HCT116 (cell line): ENCODE data around the gene DCK. TPM values are rescaled to one million over a fixed set of nuclear protein-coding genes. Genes with fewer than 3 reads are reported as not detected.

Experiments
- ATAC-seq: fragments of 200-7000 bp; cut with Tn5 transposase; 2 replicates; pipeline ENCODE4 v1.9.1; 2020; ENCODE audit warnings: mild to moderate bottlenecking, moderate library complexity
- BruUV-seq: library from RNA; stranded (reverse); fragments of 400-500 nt; replicated peaks from 2 replicates; lab custom pipeline; 2021; lab: Mats Ljungman, UMichigan
- CTCF ChIA-PET: fragments of 300-600 bp; sonication (Branson Sonifier 250); formaldehyde crosslinking; loops from one replicate; lab custom pipeline; 2021; ENCODE audit warnings: antibody characterized with exemption; lab: Charles Lee
- POLR2A ChIA-PET: fragments of 300-600, 350-600 bp; sonication (Branson Sonifier 250); formaldehyde crosslinking; loops from one replicate; lab custom pipeline; 2021; ENCODE audit warnings: antibody characterized with exemption; lab: Charles Lee
- RAD21 ChIA-PET, 2 experiments: fragments of 300-600 bp; sonication (Branson Sonifier 250); formaldehyde crosslinking; loops; one replicate each; lab custom pipeline; 2023; ENCODE audit warnings: low total read pairs in 2 of 2; ENCODE audit not compliant: uncharacterized antibody in 2 of 2, unreplicated experiment in 2 of 2, low non-redundant PET in 1 of 2; lab: Charles Lee
- DNase-seq: peaks from one replicate; pipeline ENCODE4 v3.0.0-alpha.2; 2010; ENCODE audit warnings: low read depth, low spot score
- H2AFZ ChIP-seq: fragments of 200-600 bp; shearing (Covaris generic), sonication (generic); 2 replicates; pipeline ENCODE4 v1.6.1; 2017; ENCODE audit warnings: low read depth, mixed run types, mixed read lengths, antibody characterized with exemption, low read length; ENCODE audit not compliant: poor library complexity, severe bottlenecking
- H3K27ac ChIP-seq: 2 replicates; pipeline ENCODE4 v1.5.1; 2012; ENCODE audit warnings: low read depth, low read length
- H3K27me3 ChIP-seq: fragments of 200-600 bp; sonication (generic); 2 replicates; pipeline ENCODE4 v1.6.1; 2016; ENCODE audit warnings: mixed run types, low read length, mixed read lengths; ENCODE audit not compliant: insufficient read depth
- H3K36me3 ChIP-seq, 2 experiments: fragments of 200-500 bp in 1 of 2; fragments of 200-600 bp in 1 of 2; sonication (Bioruptor generic) in 1 of 2; sonication (generic) in 1 of 2; 2 replicates each; pipeline versions ENCODE4 v1.5.1 to v1.6.1; 2014 to 2016; ENCODE audit warnings: low read length in 2 of 2, inconsistent platforms in 1 of 2, mixed read lengths in 1 of 2, mixed run types in 1 of 2; ENCODE audit not compliant: insufficient read depth in 2 of 2, control insufficient read depth in 1 of 2
- H3K4me1 ChIP-seq, 2 experiments: fragments of 200-600 bp in 1 of 2; sonication (generic) in 1 of 2; 2 replicates each; pipeline versions ENCODE4 v1.5.1 to v1.6.1; 2012 to 2017; ENCODE audit warnings: low read length in 2 of 2, inconsistent platforms in 1 of 2, mild to moderate bottlenecking in 1 of 2, mixed read lengths in 1 of 2, mixed run types in 1 of 2, moderate library complexity in 1 of 2; ENCODE audit not compliant: insufficient read depth in 2 of 2, control insufficient read depth in 1 of 2
- H3K4me2 ChIP-seq: fragments of 200-600 bp; sonication (generic); 2 replicates; pipeline ENCODE4 v1.6.1; 2017; ENCODE audit warnings: mixed run types, low read length, mixed read lengths
- H3K4me3 ChIP-seq, 2 experiments: fragments of 200-600 bp in 1 of 2; sonication (generic) in 1 of 2; replicated peaks in 1 of 2; 2 replicates each; pipeline ENCODE4 v1.5.1; 2011 to 2016; ENCODE audit warnings: low read length in 2 of 2, control low read depth in 1 of 2, low read depth in 1 of 2, mild to moderate bottlenecking in 1 of 2, mixed read lengths in 1 of 2, mixed run types in 1 of 2
- H3K79me2 ChIP-seq: fragments of 200-600 bp; sonication (generic); 2 replicates; pipeline ENCODE4 v1.6.1; 2017; ENCODE audit warnings: mild to moderate bottlenecking, mixed run types, low read length, moderate library complexity, mixed read lengths; ENCODE audit not compliant: insufficient read depth
- H3K9ac ChIP-seq: fragments of 200-600 bp; sonication (generic); 2 replicates; pipeline ENCODE4 v1.6.1; 2016; ENCODE audit warnings: low read length, mixed read lengths
- H3K9me2 ChIP-seq: fragments of 200-600 bp; sonication (generic), shearing (Covaris generic); 2 replicates; pipeline ENCODE4 v1.6.1; 2017; ENCODE audit warnings: mixed run types, mild to moderate bottlenecking, moderate library complexity; ENCODE audit not compliant: insufficient read depth
- H3K9me3 ChIP-seq, 2 experiments: fragments of 200-500 bp in 1 of 2; fragments of 200-600 bp in 1 of 2; sonication (Bioruptor generic) in 1 of 2; sonication (generic) in 1 of 2; 2 replicates each; pipeline ENCODE4 v1.6.1; 2014 to 2017; ENCODE audit warnings: low read length in 2 of 2, mixed read lengths in 2 of 2, inconsistent platforms in 1 of 2, low read depth in 1 of 2, mild to moderate bottlenecking in 1 of 2, mixed run types in 1 of 2, moderate library complexity in 1 of 2; ENCODE audit not compliant: control insufficient read depth in 1 of 2, insufficient read depth in 1 of 2
- H4K20me1 ChIP-seq: fragments of 200-600 bp; sonication (generic), shearing (Covaris generic); 2 replicates; pipeline ENCODE4 v1.6.1; 2017; ENCODE audit warnings: mixed run types, mild to moderate bottlenecking, moderate library complexity; ENCODE audit not compliant: insufficient read depth
- ATF3 ChIP-seq: IDR thresholded peaks from 2 replicates; pipeline ENCODE4 v1.6.1; 2012
- CBX3 ChIP-seq: IDR thresholded peaks from 2 replicates; pipeline ENCODE4 v1.6.1; 2012; ENCODE audit warnings: low read depth
- CEBPB ChIP-seq: IDR thresholded peaks from 2 replicates; pipeline ENCODE4 v1.6.1; 2012; ENCODE audit warnings: low read depth
- CTCF ChIP-seq, 3 experiments: fragments of 200-600 bp in 1 of 3; sonication (generic) in 1 of 3; IDR thresholded peaks in 2 of 3; conservative IDR thresholded peaks in 1 of 3; 2 replicates each; pipeline ENCODE4 v1.5.1; 2012 to 2017; ENCODE audit warnings: low read depth in 2 of 3, low read length in 2 of 3, antibody characterized with exemption in 1 of 3, borderline replicate concordance in 1 of 3, control low read depth in 1 of 3, mild to moderate bottlenecking in 1 of 3, mixed read lengths in 1 of 3, mixed run types in 1 of 3, moderate library complexity in 1 of 3; ENCODE audit not compliant: insufficient read depth in 1 of 3
- ELF1 ChIP-seq: IDR thresholded peaks from 2 replicates; pipeline ENCODE4 v1.6.1; 2012; ENCODE audit warnings: low read depth, borderline replicate concordance
- EZH2 ChIP-seq: fragments of 200-600 bp; sonication (generic); IDR thresholded peaks from 2 replicates; pipeline ENCODE4 v1.6.1; 2017; ENCODE audit warnings: antibody characterized with exemption, mixed run types
- EZH2phosphoT487 ChIP-seq: fragments of 200-600 bp; IDR thresholded peaks from 2 replicates; pipeline ENCODE4 v1.6.1; 2018; ENCODE audit warnings: antibody characterized with exemption, borderline replicate concordance
- JUND ChIP-seq: IDR thresholded peaks from 2 replicates; pipeline ENCODE4 v1.6.1; 2012
- POLR2A ChIP-seq: IDR thresholded peaks from 2 replicates; pipeline ENCODE4 v1.7.0; 2011; ENCODE audit warnings: borderline replicate concordance; ENCODE audit not compliant: insufficient read depth, insufficient read length; ENCODE audit errors: extremely low read depth
- POLR2AphosphoS5 ChIP-seq: IDR thresholded peaks from 2 replicates; pipeline ENCODE4 v1.6.1; 2011; ENCODE audit warnings: mild to moderate bottlenecking, low read depth, low read length, moderate library complexity
- REST ChIP-seq: IDR thresholded peaks from 2 replicates; pipeline ENCODE4 v1.6.1; 2012; ENCODE audit warnings: low read depth
- SIN3A ChIP-seq: IDR thresholded peaks from 2 replicates; pipeline ENCODE4 v1.6.1; 2012; ENCODE audit warnings: low read depth
- SRF ChIP-seq: IDR thresholded peaks from 2 replicates; pipeline ENCODE4 v1.6.1; 2012; ENCODE audit warnings: low read depth
- TCF7L2 ChIP-seq: IDR thresholded peaks from 2 replicates; pipeline ENCODE4 v1.7.0; 2011; ENCODE audit warnings: borderline replicate concordance, inconsistent platforms; ENCODE audit not compliant: insufficient read depth, insufficient read length; ENCODE audit errors: extremely low read depth
- YY1 ChIP-seq: IDR thresholded peaks from 2 replicates; pipeline ENCODE4 v1.6.1; 2011; ENCODE audit warnings: low read length, low read depth, moderate library complexity, mild to moderate bottlenecking; ENCODE audit not compliant: insufficient replicate concordance; ENCODE audit errors: extremely low read depth
- ZFX ChIP-seq: fragments of 450-650 bp; IDR thresholded peaks from 2 replicates; pipeline ENCODE4 v1.6.1; 2017
- ZNF274 ChIP-seq: fragments of 200-500 bp; sonication (Bioruptor generic); IDR thresholded peaks from 2 replicates; pipeline ENCODE4 v1.6.1; 2014; ENCODE audit warnings: mild to moderate bottlenecking, low read depth, low read length, inconsistent platforms
- intact Hi-C: fragments of 100-400 bp; cut with micrococcal nuclease; formaldehyde crosslinking; loops from 2 replicates; pipeline ENCODE4 v1.10.0; 2022
- total RNA-seq: library from RNA; stranded (reverse); gene quantifications from one replicate; pipeline ENCODE4 v1.2.1, GENCODE V29; 2021; ENCODE audit not compliant: unreplicated experiment
- TF ChIP-seq, protein P1 (sequence below): IDR thresholded peaks from 2 replicates; pipeline ENCODE4 v1.6.1; 2012
- TF ChIP-seq, protein P2 (sequence below): IDR thresholded peaks from 2 replicates; pipeline ENCODE4 v1.6.1; 2011; ENCODE audit warnings: mild to moderate bottlenecking, low read length, moderate library complexity; ENCODE audit not compliant: insufficient replicate concordance; ENCODE audit errors: extremely low read depth

Gene DCK
- total RNA-seq, 1 experiment from 2014 or later: 23.0 TPM

DNA sequence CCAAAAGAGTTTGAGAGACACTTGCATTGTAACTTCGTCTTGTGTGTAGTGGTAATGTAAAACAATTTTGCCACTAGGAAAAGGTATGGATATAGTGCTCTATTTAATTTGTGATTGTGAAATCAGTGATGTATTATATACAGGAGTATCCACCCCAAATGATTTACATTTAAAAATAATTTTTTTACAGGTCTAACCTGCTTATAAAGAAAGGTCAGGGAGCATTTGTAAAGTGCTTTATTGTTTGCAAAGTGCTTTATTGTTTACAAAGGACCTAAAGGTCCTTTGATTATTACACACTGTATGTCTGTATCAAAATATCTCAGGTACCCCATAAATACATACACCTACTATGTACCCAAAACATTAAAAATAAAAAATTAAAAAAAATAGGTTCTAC lies 70.3 kb downstream of the DCK start:
- no TSS peak for BruUV-seq
- TF ChIP-seq, protein P1, sequence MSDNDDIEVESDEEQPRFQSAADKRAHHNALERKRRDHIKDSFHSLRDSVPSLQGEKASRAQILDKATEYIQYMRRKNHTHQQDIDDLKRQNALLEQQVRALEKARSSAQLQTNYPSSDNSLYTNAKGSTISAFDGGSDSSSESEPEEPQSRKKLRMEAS: no peak
- TF ChIP-seq, protein P2, sequence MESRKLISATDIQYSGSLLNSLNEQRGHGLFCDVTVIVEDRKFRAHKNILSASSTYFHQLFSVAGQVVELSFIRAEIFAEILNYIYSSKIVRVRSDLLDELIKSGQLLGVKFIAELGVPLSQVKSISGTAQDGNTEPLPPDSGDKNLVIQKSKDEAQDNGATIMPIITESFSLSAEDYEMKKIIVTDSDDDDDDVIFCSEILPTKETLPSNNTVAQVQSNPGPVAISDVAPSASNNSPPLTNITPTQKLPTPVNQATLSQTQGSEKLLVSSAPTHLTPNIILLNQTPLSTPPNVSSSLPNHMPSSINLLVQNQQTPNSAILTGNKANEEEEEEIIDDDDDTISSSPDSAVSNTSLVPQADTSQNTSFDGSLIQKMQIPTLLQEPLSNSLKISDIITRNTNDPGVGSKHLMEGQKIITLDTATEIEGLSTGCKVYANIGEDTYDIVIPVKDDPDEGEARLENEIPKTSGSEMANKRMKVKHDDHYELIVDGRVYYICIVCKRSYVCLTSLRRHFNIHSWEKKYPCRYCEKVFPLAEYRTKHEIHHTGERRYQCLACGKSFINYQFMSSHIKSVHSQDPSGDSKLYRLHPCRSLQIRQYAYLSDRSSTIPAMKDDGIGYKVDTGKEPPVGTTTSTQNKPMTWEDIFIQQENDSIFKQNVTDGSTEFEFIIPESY: no peak
- no peak for TF ChIP-seq EZH2
- no peak for TF ChIP-seq ZFX
- no peak for TF ChIP-seq SRF
- no peak for TF ChIP-seq REST
- TF ChIP-seq JUND: no peak
- TF ChIP-seq POLR2A: no peak
- no peak for TF ChIP-seq ATF3
- no peak for TF ChIP-seq CBX3
- TF ChIP-seq CTCF (IDR thresholded peaks at IDR 0.05 in 2 of 3, conservative IDR thresholded peaks at IDR 0.05 in 1 of 3; ENCODE audit: borderline replicate concordance in 1 of 3, insufficient read depth in 1 of 3, low read depth in 2 of 3, low read length in 2 of 3): no peak
- TF ChIP-seq POLR2AphosphoS5: no peak
- TF ChIP-seq ELF1: no peak
- TF ChIP-seq YY1: no peak
- no peak for TF ChIP-seq ZNF274
- no peak for TF ChIP-seq TCF7L2
- no peak for TF ChIP-seq EZH2phosphoT487
- TF ChIP-seq SIN3A: no peak
- no peak for TF ChIP-seq CEBPB
- ChIA-PET CTCF (no interaction called here), RAD21 (no interaction called here), POLR2A (no interaction called here)
- Histone ChIP-seq H3K27ac (no peak overlapping the region), H4K20me1 (no peaks in the 10 kb centered on the region), H3K4me3 (no peak overlapping the region), H3K79me2 (no peaks in the 10 kb centered on the region), H3K27me3 (no peaks in the 10 kb centered on the region), H2AFZ (no peak overlapping the region), H3K4me1 (no peaks in the 10 kb centered on the region), H3K9me2 (no peaks in the 10 kb centered on the region), H3K36me3 (no peaks in the 10 kb centered on the region), H3K9me3 (no peaks in the 10 kb centered on the region), H3K9ac (no peak overlapping the region), H3K4me2 (no peak overlapping the region)
- ATAC-seq (no peak), DNase-seq (no peak)
- intact Hi-C loops: no loop called here
